OCI-LY7 (cell line): ENCODE measurements around the gene TMEM53. TPM values are rescaled to one million over a fixed set of nuclear protein-coding genes. Genes with fewer than 3 reads are reported as not detected.
"Not testable (repeated sequence)": the region's sequence is repeated elsewhere in the genome, so short reads cannot be mapped to it uniquely, and the experiment has no call there.

Experiments used
- BruUV-seq: library from RNA; stranded (reverse); fragments of 400-500 nt; replicated peaks from 2 replicates; lab custom pipeline; 2021; lab: Mats Ljungman, UMichigan
- CTCF ChIA-PET: fragments of 300-600 bp; sonication (Branson Sonifier 250); formaldehyde crosslinking; loops from one replicate; lab custom pipeline; 2022; ENCODE audit warnings: antibody characterized with exemption; ENCODE audit not compliant: unreplicated experiment; lab: Charles Lee
- POLR2A ChIA-PET: fragments of 300-600 bp; sonication (Branson Sonifier 250); formaldehyde crosslinking; loops from one replicate; lab custom pipeline; 2022; ENCODE audit warnings: antibody characterized with exemption; lab: Charles Lee
- DNase-seq: peaks from one replicate; pipeline ENCODE4 v3.0.0-alpha.2; 2015; ENCODE audit warnings: low spot score
- H2AFZ ChIP-seq: fragments of 200-600 bp; sonication (generic), shearing (Covaris generic); 2 replicates; pipeline ENCODE4 v1.6.1; 2014; ENCODE audit warnings: mild to moderate bottlenecking, antibody characterized with exemption, low read length, moderate library complexity
- H3K27ac ChIP-seq: fragments of 200-600 bp; sonication (generic); 2 replicates; pipeline ENCODE4 v1.5.1; 2014; ENCODE audit warnings: mixed run types, low read depth, mild to moderate bottlenecking, moderate library complexity, low read length, inconsistent platforms; ENCODE audit not compliant: poor library complexity, severe bottlenecking
- H3K36me3 ChIP-seq: fragments of 200-600 bp; sonication (generic); 2 replicates; pipeline ENCODE4 v1.6.1; 2014; ENCODE audit warnings: mild to moderate bottlenecking, antibody characterized with exemption, low read length, moderate library complexity, mixed read lengths; ENCODE audit not compliant: insufficient read depth
- H3K4me1 ChIP-seq: fragments of 200-600 bp; sonication (generic); 2 replicates; pipeline ENCODE4 v1.5.1; 2014; ENCODE audit warnings: mild to moderate bottlenecking, low read length; ENCODE audit not compliant: insufficient read depth, poor library complexity, severe bottlenecking
- H3K4me2 ChIP-seq: fragments of 200-600 bp; sonication (generic); 2 replicates; pipeline ENCODE4 v1.6.1; 2014; ENCODE audit warnings: mild to moderate bottlenecking, low read length
- H3K4me3 ChIP-seq: fragments of 200-600 bp; sonication (generic); 2 replicates; pipeline ENCODE4 v1.5.1; 2014; ENCODE audit warnings: mild to moderate bottlenecking, low read depth, low read length; ENCODE audit not compliant: poor library complexity, severe bottlenecking
- H3K79me2 ChIP-seq: fragments of 200-600 bp; sonication (generic); 2 replicates; pipeline ENCODE4 v1.6.1; 2016; ENCODE audit warnings: low read depth, mild to moderate bottlenecking, low read length, moderate library complexity, mixed read lengths; ENCODE audit not compliant: insufficient read depth
- H3K9me2 ChIP-seq: fragments of 200-600 bp; sonication (generic); 2 replicates; pipeline ENCODE4 v1.6.1; 2016; ENCODE audit warnings: mild to moderate bottlenecking, low read length, mixed read lengths; ENCODE audit not compliant: insufficient read depth
- H3K9me3 ChIP-seq: fragments of 200-600 bp; sonication (generic); 2 replicates; pipeline ENCODE4 v1.6.1; 2014; ENCODE audit warnings: mild to moderate bottlenecking, mixed run types, low read length, mixed read lengths
- H4K20me1 ChIP-seq: fragments of 200-600 bp; sonication (generic); 2 replicates; pipeline ENCODE4 v1.6.1; 2014; ENCODE audit warnings: mild to moderate bottlenecking, antibody characterized with exemption, low read length, moderate library complexity, mixed read lengths; ENCODE audit not compliant: insufficient read depth
- CTCF ChIP-seq: fragments of 200-600 bp; sonication (generic); conservative IDR thresholded peaks from 2 replicates; pipeline ENCODE4 v1.5.1; 2014; ENCODE audit warnings: mild to moderate bottlenecking, antibody characterized with exemption, low read length, moderate library complexity, mixed read lengths
- EZH2phosphoT487 ChIP-seq: fragments of 200-600 bp; sonication (generic); IDR thresholded peaks from 2 replicates; pipeline ENCODE4 v1.6.1; 2018; ENCODE audit warnings: low read depth, borderline replicate concordance, mild to moderate bottlenecking, mixed run types, antibody characterized with exemption, low read length, moderate library complexity, mixed read lengths
- intact Hi-C: fragments of 100-400 bp; cut with micrococcal nuclease; formaldehyde crosslinking; loops from one replicate; pipeline ENCODE4 v1.10.0; 2022; ENCODE audit not compliant: unreplicated experiment
- total RNA-seq, 2 experiments: library from RNA; depleted of rRNA in 1 of 2; stranded (reverse); fragments of >200 nt in 1 of 2; shearing (Covaris generic) in 1 of 2; gene quantifications; 2 replicates each; pipeline ENCODE4 v1.2.3, GENCODE V29; 2014 to 2022

The TMEM53 gene
- total RNA-seq, 2 experiments from 2014 or later, result 6.6 to 8.1 TPM

GRCh38 chr1:44700573-44700972 lies 26.3 kb upstream of the TMEM53 start:
- Histone ChIP-seq H3K9me2 (no peaks in the 10 kb centered on the region), H3K36me3 (no peaks in the 10 kb centered on the region), H3K4me1 (peaks cover 31% of the 10 kb centered on the region), H4K20me1 (no peaks in the 10 kb centered on the region), H3K4me3 (no peak overlapping the region), H3K27ac (no peak overlapping the region), H3K4me2 (no peak overlapping the region), H2AFZ (no peak overlapping the region), H3K9me3 (no peaks in the 10 kb centered on the region), H3K79me2 (no peaks in the 10 kb centered on the region)
- POLR2A ChIA-PET, result interaction anchor here (0.7 kb wide), 2 partner anchors 9 to 132 kb away, joined by 3 to 4 read pairs; no protein-coding TSS in a partner anchor
- CTCF ChIA-PET, result no interaction called here
- DNase-seq, result no peak
- intact Hi-C loops, result no loop called here
- no peak for TF ChIP-seq CTCF
- no peak for TF ChIP-seq EZH2phosphoT487
- no TSS peak for BruUV-seq

- H3K9me3 ChIP-seq, BruUV-seq, H2AFZ ChIP-seq, intact Hi-C loops, H3K27ac ChIP-seq, CTCF ChIA-PET, H3K36me3 ChIP-seq, H3K9me2 ChIP-seq, H4K20me1 ChIP-seq, DNase-seq, POLR2A ChIA-PET, H3K4me2 ChIP-seq, H3K79me2 ChIP-seq, H3K4me3 ChIP-seq: not testable (repeated sequence)
- peaks cover 43% of the 10 kb centered on the region for H3K4me1 ChIP-seq
Observed at GRCh38 chr1:44699375-44699774, 25.1 kb upstream of the TMEM53 start.

GRCh38 chr1:44698138-44698537 lies 23.9 kb upstream of the TMEM53 start:
- H3K4me1 ChIP-seq, result peaks cover 55% of the 10 kb centered on the region
- no peaks in the 10 kb centered on the region for H3K36me3 ChIP-seq
- H3K27ac ChIP-seq, result peak overlapping the region; percentile 80
- H2AFZ ChIP-seq, result peak overlapping the region; percentile 28; the same call in 1 of the 2 replicates
- H4K20me1 ChIP-seq, result no peaks in the 10 kb centered on the region
- no peak overlapping the region for H3K4me3 ChIP-seq
- ChIA-PET CTCF (interaction anchor here (1.5 to 1.8 kb wide), 2 partner anchors 9 to 22 kb away, joined by 3 to 6 read pairs; no protein-coding TSS in a partner anchor), POLR2A (interaction anchor here (1.0 to 5.7 kb wide), 5 partner anchors 9 to 24 kb away, joined by 3 to 69 read pairs (median 6); partner anchors contain the start of genes ARMH1 and TMEM53)
- intact Hi-C loops, result no loop called here
- peak; percentile 57 for DNase-seq
- TF ChIP-seq EZH2phosphoT487 (no peak), CTCF (no peak)
- BruUV-seq, result no TSS peak
- no peaks in the 10 kb centered on the region for H3K9me3 ChIP-seq
- no peaks in the 10 kb centered on the region for H3K9me2 ChIP-seq
- H3K4me2 ChIP-seq, result peak overlapping the region; percentile 56
- H3K79me2 ChIP-seq, result no peaks in the 10 kb centered on the region
